Gastroesophageal sphincter (tissue), 3 donors: Measurements from ENCODE around the gene LIN37.

Source experiments
- EP300 ChIP-seq: sonication (generic); formaldehyde crosslinking; IDR thresholded peaks from one replicate; pipeline ENCODE4 v1.6.1; 2017; ENCODE audit warnings: antibody characterized with exemption, mild to moderate bottlenecking
- POLR2A ChIP-seq, 2 donors: fragments of 450-650 bp; IDR thresholded peaks; one replicate each; pipeline ENCODE4 v1.6.1; 2017; ENCODE audit warnings: antibody characterized with exemption in 2 of 2, mild to moderate bottlenecking in 2 of 2, moderate library complexity in 1 of 2
- POLR2AphosphoS5 ChIP-seq: sonication (generic); formaldehyde crosslinking; IDR thresholded peaks from one replicate; pipeline ENCODE4 v1.6.1; 2017; ENCODE audit warnings: antibody characterized with exemption
- TF ChIP-seq, protein P1 (sequence below), 4 experiments: fragments of 200-600 bp in 2 of 4; fragments of 450-650 bp in 2 of 4; sonication (generic) in 1 of 4; IDR thresholded peaks; one replicate each; pipeline ENCODE4 v1.5.1; 2017 to 2019; ENCODE audit warnings: antibody characterized with exemption in 4 of 4, mild to moderate bottlenecking in 2 of 4, moderate library complexity in 2 of 4

DNA sequence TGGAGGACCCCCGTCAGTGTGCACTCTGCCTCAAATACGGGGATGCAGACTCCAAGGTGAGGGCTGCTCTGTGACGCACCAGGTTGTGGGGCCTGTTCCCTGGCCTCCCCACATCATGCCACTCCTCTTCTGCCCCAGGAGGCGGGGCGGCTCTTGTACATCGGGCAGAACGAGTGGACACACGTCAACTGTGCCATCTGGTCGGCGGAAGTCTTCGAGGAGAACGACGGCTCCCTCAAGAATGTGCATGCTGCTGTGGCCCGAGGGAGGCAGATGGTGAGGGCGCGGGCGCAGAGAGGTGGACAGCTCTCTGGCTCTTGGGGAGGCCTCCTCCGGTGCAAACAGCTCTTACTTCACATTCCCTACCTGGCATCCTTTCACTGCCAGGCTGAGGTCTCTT, 19.4 kb upstream of the LIN37 start:
- no peak for TF ChIP-seq POLR2A (IDR thresholded peaks at IDR 0.05)
- no peak for TF ChIP-seq EP300
- TF ChIP-seq, protein P1, sequence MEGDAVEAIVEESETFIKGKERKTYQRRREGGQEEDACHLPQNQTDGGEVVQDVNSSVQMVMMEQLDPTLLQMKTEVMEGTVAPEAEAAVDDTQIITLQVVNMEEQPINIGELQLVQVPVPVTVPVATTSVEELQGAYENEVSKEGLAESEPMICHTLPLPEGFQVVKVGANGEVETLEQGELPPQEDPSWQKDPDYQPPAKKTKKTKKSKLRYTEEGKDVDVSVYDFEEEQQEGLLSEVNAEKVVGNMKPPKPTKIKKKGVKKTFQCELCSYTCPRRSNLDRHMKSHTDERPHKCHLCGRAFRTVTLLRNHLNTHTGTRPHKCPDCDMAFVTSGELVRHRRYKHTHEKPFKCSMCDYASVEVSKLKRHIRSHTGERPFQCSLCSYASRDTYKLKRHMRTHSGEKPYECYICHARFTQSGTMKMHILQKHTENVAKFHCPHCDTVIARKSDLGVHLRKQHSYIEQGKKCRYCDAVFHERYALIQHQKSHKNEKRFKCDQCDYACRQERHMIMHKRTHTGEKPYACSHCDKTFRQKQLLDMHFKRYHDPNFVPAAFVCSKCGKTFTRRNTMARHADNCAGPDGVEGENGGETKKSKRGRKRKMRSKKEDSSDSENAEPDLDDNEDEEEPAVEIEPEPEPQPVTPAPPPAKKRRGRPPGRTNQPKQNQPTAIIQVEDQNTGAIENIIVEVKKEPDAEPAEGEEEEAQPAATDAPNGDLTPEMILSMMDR (IDR thresholded peaks at IDR 0.05), result no peak
- TF ChIP-seq POLR2AphosphoS5, result no peak
